ENCODE measurements around the gene BTRC.

DNA sequence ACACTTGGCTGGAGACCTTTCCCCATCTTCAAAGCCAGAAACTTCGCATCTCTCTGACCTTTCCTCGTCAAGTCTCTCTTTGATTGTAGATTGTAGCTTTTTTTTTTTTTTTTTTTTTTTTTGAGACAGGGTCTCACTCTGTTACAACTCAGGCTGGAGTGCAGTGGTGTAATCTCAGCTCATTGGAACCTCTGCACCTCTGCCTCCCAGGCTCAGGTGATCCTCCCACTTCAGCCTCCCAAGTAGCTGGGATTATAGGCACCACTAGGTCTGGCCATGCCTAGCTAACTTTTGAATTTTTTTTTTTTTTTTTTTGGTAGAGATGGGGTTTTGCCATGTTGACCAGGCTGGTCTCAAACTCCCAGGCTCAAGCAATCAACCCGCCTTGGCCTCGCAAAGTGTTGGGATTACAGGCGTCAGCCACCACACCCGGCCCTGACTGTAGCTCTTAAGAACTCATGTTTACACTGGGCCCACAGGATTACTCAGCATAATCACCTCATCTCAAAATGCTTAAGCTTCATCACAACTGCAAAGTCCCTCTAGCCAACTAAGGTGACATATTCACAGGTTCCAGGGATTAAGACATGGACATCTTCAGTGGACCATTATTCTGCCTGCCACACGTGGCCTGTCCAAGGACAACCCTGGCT is 222.4 kb downstream of the BTRC start:
- TF ChIP-seq, protein P1, sequence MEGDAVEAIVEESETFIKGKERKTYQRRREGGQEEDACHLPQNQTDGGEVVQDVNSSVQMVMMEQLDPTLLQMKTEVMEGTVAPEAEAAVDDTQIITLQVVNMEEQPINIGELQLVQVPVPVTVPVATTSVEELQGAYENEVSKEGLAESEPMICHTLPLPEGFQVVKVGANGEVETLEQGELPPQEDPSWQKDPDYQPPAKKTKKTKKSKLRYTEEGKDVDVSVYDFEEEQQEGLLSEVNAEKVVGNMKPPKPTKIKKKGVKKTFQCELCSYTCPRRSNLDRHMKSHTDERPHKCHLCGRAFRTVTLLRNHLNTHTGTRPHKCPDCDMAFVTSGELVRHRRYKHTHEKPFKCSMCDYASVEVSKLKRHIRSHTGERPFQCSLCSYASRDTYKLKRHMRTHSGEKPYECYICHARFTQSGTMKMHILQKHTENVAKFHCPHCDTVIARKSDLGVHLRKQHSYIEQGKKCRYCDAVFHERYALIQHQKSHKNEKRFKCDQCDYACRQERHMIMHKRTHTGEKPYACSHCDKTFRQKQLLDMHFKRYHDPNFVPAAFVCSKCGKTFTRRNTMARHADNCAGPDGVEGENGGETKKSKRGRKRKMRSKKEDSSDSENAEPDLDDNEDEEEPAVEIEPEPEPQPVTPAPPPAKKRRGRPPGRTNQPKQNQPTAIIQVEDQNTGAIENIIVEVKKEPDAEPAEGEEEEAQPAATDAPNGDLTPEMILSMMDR (conservative IDR thresholded peaks at IDR 0.05; ENCODE audit: low read depth, low read length), result no peak
- TF ChIP-seq EZH2phosphoT487 (IDR thresholded peaks at IDR 0.05; ENCODE audit: borderline replicate concordance, low read length) (no peak), EZH2 (IDR thresholded peaks at IDR 0.05; ENCODE audit: low read length, unreplicated experiment) (no peak)

All from PC-3 (cell line).